Subcutaneous adipose tissue (tissue), 4 donors: ENCODE data around the gene TLR6. TPM values are rescaled to one million over a fixed set of nuclear protein-coding genes. Genes with fewer than 3 reads are reported as not detected.

Source experiments
- total RNA-seq, 4 donors: library from RNA; depleted of rRNA; stranded (reverse); fragments of >200 nt; gene quantifications; one replicate each; pipeline ENCODE4 v1.1.0, GENCODE V29; 2016
- TF ChIP-seq, protein P1 (sequence below): fragments of 450-650 bp; IDR thresholded peaks from one replicate; pipeline ENCODE4 v1.5.1; 2016; ENCODE audit warnings: low read depth, mild to moderate bottlenecking, control low read depth, antibody characterized with exemption, moderate library complexity

The TLR6 gene
- total RNA-seq, 4 donors from 2014 or later = 4.7 to 19.2 (median 10.7) TPM

- TF ChIP-seq, protein P1, sequence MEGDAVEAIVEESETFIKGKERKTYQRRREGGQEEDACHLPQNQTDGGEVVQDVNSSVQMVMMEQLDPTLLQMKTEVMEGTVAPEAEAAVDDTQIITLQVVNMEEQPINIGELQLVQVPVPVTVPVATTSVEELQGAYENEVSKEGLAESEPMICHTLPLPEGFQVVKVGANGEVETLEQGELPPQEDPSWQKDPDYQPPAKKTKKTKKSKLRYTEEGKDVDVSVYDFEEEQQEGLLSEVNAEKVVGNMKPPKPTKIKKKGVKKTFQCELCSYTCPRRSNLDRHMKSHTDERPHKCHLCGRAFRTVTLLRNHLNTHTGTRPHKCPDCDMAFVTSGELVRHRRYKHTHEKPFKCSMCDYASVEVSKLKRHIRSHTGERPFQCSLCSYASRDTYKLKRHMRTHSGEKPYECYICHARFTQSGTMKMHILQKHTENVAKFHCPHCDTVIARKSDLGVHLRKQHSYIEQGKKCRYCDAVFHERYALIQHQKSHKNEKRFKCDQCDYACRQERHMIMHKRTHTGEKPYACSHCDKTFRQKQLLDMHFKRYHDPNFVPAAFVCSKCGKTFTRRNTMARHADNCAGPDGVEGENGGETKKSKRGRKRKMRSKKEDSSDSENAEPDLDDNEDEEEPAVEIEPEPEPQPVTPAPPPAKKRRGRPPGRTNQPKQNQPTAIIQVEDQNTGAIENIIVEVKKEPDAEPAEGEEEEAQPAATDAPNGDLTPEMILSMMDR = no peak
Measured at GRCh38 chr4:38856046-38856445, 571 bp downstream of the TLR6 start.

- TF ChIP-seq, protein P1 = no peak
Measured at GRCh38 chr4:38855466-38855865, 1.2 kb downstream of the TLR6 start.

DNA sequence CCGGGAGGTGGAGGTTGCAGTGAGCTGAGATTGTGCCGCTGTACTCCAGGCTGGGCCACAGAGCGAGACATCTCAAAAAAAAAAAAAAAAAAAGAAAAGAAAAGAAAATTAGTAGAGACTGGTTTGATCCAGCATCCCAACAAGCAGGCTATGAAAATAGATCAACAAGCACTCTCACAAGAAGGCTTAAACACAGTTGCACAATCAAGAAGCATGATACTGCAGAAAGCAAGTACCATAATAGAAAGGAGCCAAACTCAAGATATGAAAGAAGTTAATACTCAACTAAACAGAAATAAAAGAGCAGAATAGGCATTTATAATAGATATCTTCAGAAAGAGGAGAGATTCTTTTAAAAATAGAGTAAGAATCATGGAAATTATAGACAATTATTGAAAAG lies 10.6 kb downstream of the TLR6 start:
- TF ChIP-seq, protein P1 = no peak

GRCh38 chr4:38842994-38843393 lies 13.6 kb downstream of the TLR6 start:
- TF ChIP-seq, protein P1 = no peak

DNA sequence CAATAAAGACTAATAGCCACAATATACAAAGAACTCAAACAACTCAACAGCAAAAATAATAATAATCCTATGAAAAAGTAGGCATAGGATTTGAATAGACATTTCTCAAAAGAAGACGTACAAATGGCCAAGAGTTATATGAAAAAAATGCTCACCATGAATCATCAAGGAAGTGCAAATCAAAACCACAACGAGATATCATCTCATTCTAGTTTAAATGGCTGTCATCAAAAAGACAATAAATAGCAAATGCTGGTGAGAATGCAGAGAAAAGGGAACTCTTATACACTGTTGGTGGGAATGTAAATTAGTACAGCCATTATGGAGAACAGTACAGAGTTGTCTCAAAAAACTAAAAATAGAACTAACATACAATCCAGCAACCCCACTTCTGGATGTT lies 18.8 kb downstream of the TLR6 start:
- TF ChIP-seq, protein P1 = no peak

GRCh38 chr4:38837334-38837733 lies 19.3 kb downstream of the TLR6 start:
- TF ChIP-seq, protein P1 = no peak

- TF ChIP-seq, protein P1 = no peak
Measured at GRCh38 chr4:38834570-38834969, 22.0 kb downstream of the TLR6 start.
